Effector CD8-positive, alpha-beta T cell (primary cell): Measurements from ENCODE around the gene TBXAS1.
"Not testable (repeated sequence)": the region's sequence is repeated elsewhere in the genome, so short reads cannot be mapped to it uniquely, and the experiment has no call there.

Experiments used
- DNase-seq: peaks from one replicate; lab custom pipeline; 2025; lab: John Stamatoyannopoulos, UW

TBXAS1 gene

DNA sequence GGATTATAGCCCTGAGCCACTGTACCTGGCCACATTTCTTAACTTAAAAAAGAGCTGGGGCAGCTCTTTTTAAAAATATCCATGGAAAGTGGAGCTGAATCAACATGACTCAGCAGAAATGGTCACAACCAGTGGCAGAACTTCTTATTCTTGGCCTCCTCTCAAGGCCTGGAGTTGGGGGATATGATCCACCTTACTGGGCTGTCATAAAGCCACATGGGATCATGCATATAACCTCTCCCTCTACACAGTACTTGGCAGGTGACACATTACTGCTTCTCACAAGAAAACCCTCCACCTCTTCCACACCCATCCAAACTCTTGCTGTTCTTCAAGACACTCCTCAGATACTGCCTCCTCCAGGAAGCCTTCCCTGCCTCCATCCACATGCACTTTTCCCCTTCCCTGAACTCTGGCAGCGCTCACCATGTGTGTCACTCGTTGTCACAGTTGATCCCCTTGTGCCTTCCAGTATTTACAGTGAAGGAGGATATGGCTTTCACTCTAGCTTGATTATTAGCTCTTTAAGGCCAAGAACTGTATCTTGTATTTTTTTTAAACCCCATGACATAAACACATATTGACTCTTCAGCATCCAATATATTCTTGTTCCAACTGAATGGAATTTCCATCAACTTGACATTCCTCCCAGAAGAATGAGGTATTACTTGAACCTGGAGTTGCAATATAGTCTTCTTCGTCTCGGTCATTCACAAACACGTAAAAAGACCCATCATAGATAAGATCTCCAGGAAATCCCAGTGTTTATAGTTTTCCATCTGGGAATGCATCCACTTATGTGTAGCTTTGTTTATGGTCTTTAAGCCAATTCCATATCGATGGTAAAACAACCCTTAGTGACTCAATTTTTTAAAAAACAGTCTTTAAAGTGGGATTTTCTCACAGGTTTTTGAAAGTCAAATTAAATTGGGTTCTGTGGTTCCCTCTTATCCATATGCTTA is 85.5 kb downstream of the TBXAS1 start:
- no peak for DNase-seq

- DNase-seq: no peak
These were observed 86.3 kb downstream of the TBXAS1 start for GRCh38 chr7:139915268-139915863.

- no peak for DNase-seq
These were observed 87.0 kb downstream of the TBXAS1 start for GRCh38 chr7:139915864-139916716.

DNA sequence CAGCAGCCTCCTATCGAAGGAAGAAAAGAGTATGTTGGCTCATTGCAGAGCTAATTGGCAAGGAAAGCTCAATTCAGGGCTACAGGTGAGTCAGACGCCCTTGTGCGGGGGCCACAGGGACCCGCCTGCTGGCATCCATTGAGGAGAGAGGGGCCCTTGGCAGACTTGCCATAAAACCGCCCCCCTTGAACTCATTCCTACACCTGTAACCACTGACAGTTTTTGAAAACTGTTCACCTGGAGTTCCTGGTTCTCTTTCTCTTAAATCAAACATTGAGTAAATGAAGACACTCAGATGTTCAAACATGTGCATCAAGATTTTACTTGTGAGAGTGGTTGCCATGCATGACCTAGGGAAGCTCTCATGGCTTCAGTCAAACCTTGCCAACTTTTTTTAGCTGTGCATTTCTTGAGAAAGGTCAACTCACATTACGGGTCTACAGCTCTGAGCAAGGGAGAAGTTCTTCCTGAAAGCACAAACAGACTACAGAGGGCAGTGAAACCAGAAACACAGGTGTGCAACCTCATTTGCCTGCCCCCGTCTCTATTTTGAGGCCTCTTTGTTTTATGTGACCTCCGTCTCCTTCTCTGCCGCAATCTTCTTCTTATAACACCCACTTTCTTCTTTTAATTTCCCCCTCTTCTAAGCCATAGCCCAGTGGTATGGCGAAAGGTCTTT is 87.8 kb downstream of the TBXAS1 start:
- no peak for DNase-seq

- DNase-seq: no peak
These were observed 88.8 kb downstream of the TBXAS1 start for GRCh38 chr7:139917851-139918250.

DNA sequence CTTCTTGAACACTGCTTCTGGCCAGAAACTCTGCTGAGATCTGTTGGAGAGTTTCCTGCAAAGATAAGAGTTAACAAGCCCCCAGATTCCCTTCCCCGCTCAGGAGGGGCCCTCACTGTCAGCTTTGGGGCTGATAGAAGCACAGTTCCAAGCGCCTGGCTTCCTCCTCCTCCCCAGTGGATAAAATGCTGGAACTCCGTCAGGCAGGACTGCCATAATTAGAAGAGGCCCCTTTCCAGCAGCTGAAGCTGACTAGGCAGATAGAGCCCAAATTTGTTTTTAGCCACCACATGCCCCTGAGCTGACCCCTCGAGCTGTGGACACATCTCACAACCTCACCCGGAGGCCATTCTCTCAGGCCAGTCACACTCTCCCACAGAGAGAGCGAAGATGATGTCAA is 89.4 kb downstream of the TBXAS1 start:
- no peak for DNase-seq

- no peak for DNase-seq
These were observed 94.0 kb downstream of the TBXAS1 start for GRCh38 chr7:139923090-139923489.

GRCh38 chr7:139924461-139924860 is 95.4 kb downstream of the TBXAS1 start:
- DNase-seq: no peak

DNA sequence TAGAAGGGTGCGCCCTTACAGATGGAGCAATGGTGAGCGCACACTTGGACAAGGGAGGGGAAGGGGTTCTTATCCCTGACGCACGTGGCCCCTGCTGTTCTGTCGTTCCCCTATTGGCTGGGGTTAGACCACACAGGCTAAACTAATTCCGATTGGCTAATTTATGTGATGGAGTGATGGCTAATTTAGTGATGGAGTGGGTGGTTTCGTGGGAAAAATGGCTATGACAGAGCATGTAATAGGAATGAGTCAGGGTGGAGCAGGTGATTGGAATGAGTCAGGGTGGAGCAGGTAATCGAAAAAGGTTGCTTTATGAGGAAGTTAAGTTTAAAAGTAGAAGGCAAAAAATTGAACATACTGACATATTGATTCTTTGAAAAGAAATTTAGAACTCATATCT is 100.2 kb downstream of the TBXAS1 start:
- not testable (repeated sequence) for DNase-seq

DNA sequence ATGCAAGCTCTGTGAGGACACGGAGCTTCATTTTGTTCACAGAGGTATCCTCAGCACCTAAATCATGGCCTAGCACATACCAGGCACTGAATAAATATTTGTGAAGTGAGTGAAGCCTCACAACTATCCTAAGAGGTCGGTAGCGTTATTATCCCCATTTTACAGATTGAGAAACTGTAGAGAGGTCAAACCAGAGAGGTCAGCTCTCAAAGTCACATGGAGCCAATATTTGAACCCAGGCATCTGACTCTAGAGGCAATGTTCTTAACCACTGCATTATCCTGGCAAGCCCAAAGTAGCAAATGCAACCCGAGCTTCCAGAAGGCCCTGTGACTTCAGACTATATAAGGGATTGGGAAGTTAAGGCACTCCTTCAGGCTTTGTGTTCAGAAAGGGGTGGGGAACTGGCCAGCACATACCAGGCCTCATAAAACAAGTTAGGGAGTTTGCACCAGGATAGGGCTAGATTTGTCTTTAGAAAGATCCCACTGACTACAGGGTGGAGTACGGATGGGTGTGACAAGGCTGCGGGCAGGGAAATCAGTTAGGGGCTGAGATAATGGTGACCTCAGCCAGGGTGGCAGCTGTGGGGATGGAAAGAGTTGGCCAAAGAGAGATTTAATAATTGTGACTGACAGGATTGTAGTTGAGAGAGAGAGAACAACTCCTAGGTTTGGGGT is 101.4 kb downstream of the TBXAS1 start:
- no peak for DNase-seq

DNA sequence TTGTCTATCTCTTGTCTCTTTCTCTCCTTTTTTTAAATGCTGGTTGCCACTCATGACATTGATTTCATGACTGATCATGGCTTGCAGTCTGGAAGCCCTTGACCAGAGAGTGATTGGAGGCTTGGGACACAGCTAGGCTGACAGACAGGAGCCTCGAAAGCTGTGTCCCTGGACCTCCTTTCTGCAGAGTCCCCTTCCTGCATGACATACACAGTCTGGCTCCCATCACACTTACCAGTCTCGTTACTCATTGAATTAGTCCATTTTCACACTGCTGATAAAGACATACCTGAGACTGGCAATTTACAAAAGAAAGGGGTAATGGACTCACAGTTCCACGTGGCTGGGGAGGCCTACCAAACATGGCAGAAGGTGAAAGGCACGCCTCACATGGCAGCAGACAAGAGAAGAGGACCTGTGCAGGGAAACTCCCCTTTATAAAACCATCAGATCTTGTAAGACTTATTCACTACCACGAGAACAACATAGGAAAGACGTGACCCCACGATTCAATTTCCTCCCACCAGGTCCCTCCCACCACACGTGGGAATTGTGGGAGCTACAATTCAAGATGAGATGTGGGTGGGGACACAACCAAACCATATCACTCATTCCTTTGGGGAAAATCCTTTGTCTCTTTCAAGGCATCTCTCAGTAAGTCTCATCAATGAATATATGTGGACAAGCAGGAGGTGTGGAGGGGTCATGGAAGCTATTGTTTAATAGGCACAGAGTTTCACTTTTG is 102.3 kb downstream of the TBXAS1 start:
- DNase-seq: no peak

- no peak for DNase-seq
These were observed 103.5 kb downstream of the TBXAS1 start for GRCh38 chr7:139932531-139932930.

DNA sequence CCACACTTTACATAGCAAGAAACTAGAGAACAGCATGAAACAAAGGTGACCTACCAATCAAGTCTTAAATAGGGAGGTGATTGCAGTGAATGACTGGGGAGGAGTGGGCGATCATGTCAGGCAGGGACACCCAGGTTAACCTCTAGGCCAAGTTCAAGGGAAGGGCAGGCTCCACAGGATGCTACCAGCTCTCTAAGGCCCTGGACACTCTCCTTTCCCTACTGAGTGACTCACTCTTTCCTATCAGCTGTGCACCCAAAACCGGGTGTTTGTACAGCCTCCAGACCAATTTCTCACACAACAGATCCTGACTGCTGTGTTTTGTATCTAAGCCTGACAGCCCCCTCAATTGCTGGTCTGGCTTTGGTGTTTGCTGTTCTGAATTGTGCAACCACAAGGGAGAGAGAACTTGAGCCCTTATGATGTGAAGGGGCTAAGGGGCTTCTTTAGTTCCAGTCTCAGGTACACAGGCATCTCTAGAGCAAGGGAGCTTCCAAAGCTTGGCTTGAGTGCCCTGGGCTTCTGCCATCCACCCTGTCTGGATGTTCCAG is 107.8 kb downstream of the TBXAS1 start:
- DNase-seq: no peak

DNA sequence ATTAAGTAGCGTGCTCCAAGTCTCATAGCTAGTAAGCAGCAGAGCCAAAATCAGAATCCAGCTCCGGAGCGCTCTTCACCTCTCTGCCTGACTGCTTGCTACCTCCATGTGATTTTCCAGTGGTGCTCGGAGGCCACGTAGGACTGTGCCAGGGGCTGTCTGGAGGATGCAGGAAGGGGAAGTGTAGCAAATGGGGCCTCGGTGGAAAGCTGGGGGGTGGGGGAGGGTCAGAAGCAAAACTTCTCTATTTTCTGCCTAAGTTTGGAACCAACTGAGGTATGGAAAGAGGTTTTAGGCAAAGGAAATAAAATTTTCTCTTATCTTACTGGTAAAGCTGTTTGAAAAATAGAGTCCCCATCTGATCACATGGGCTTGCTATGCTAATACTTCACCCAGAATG is 108.7 kb downstream of the TBXAS1 start:
- DNase-seq: no peak

GRCh38 chr7:139940866-139941265 is 111.8 kb downstream of the TBXAS1 start:
- DNase-seq: no peak

GRCh38 chr7:139941421-139941820 is 112.4 kb downstream of the TBXAS1 start:
- DNase-seq: no peak

GRCh38 chr7:139941866-139942265 is 112.8 kb downstream of the TBXAS1 start:
- DNase-seq: no peak

DNA sequence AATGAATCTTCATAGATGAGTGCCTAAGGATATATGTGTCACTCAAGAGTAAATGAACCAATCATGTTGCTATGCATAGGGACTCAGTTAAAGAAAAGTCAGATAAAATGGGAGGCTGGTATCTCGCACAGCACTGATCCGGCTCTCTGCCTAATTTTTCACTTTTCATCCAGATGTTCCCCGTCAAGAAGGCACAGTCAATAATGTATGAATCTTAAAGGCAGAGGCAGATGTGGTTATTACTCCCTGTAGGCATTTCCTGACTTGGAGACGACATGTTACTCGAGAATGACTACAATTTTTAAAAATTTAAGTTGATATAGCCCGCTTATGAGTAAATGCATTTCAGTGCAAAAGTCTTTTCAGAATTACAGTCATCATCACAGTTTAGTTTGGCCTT is 113.6 kb downstream of the TBXAS1 start:
- DNase-seq: no peak

- DNase-seq: no peak
These were observed 114.3 kb downstream of the TBXAS1 start for GRCh38 chr7:139943401-139943800.

DNA sequence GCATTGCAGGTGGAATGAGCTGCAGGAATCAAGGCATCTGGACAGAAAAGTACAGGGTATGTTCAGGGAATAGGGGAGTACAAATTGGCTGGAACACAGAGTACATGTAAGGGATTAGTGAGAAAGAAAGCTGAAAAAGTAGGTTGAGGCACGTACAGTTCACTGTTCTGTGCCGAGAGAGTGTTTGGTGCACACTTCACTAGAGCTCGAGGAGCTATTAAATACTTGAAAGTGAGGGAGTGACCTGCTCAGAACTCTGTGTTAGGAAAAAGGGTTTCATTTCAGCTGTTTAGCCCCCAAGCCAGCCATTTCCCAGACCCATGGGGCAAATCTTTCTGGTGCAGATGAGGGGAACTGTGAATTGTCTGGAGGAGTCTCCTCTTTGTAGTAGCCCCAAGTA is 115.2 kb downstream of the TBXAS1 start:
- no peak for DNase-seq
